HG02840 (cell line): ENCODE measurements around the gene BNC2.

Experiments
- ATAC-seq: cut with Tn5 transposase; IDR thresholded peaks from one replicate; pipeline ENCODE4 v1.9.1; 2021; ENCODE audit warnings: mild to moderate bottlenecking, moderate library complexity, moderate number of reproducible peaks; ENCODE audit not compliant: unreplicated experiment, low FRiP score

BNC2 gene

GRCh38 chr9:16642421-16643109 is 227.9 kb downstream of the BNC2 start:
- no peak for ATAC-seq

DNA sequence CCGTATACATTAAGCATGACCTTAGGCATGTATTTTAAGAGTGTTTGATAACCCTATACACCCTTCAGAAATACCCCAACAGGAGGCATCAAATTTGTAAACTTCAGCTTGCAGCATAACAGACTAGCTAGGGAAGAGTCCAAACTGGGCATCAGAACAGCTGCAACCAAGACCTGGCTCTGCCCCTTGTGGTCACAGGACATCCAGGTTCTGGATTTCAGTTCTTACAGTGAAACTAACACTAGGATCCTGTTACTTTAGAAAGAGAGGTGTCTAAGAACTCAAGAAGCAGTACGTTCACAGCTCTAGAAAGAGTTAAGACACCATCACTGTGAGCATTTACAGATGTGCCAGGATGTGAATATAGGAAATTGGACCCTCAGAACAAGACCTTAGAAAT is 229.8 kb downstream of the BNC2 start:
- ATAC-seq: no peak

- no peak for ATAC-seq
Observed at GRCh38 chr9:16639644-16640043, 230.8 kb downstream of the BNC2 start.

GRCh38 chr9:16637911-16638310 is 232.6 kb downstream of the BNC2 start:
- ATAC-seq: no peak

DNA sequence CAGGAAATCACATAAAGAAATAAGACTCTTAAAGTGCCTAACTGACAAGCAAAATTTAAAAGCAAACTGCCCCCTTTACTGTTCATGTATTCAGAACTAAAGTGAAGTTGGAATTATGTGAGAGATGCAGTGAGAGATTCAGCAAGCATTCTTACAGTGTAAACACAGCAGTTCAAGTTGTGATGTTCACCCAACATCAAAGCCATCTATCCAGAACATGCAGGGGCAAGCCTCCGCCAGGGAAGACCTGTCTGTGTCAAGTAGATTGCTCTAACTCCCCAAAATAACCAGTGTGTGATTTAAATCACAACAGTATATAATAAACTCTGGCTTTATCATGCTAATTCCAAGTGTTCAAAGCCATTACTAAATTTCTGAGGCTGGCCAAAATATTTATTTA is 233.3 kb downstream of the BNC2 start:
- no peak for ATAC-seq

DNA sequence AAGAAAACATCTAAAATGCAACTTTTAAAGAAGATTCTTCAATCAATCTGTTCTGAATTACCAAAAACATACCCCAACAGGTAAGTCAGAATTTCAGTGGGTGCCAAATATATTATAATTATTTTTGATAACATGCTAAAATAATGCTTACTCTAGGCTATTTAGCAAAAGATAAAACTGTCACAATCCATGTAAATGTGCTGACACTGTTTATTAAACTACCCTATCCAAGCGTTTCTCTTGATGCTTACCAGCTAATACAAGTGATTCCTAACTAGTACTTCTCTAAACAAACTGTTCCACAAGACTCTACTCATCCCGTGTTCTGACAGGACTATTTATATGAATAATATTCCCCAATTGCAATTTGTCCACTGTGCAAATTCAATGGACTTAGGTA is 236.7 kb downstream of the BNC2 start:
- ATAC-seq: no peak

DNA sequence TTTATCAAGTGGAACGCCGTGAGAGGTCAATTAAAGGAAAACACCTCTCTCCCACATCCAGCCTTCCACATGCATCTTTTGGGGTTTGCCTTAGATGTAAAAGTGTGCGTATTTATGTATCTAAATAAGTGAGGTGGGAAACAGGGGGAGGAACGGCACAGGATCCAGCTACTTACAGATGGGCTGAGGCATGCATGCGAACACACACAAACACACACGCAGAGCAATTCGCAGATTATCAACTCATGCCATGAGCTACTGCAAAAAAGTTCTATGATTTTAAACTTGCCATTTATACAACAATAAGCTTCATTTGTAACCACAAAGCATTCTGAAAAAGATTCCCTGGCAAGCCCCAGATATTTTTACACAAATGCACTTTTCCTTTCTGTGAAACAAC is 242.1 kb downstream of the BNC2 start:
- ATAC-seq: no peak

- ATAC-seq: no peak
Observed at GRCh38 chr9:16627967-16628366, 242.5 kb downstream of the BNC2 start.

DNA sequence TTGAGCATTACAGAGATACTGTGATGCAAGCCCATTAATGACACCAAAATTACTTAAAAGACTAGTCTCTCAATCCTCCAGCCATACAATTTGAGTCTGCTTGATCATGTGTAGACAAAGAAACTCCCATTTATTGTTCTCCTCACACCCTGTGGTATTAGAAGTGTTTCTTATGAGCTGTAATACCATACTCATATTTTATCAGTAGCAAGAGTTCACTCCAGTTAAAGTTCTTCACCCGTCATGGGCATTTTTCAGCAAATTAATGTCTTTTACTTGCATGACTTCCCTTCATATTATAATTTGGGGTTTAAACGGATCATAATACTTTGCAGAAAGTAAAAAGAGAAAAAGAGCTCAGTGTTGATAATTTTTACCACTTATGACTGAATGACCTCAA is 242.9 kb downstream of the BNC2 start:
- no peak for ATAC-seq

- no peak for ATAC-seq
Observed at GRCh38 chr9:16626577-16627130, 243.8 kb downstream of the BNC2 start.

DNA sequence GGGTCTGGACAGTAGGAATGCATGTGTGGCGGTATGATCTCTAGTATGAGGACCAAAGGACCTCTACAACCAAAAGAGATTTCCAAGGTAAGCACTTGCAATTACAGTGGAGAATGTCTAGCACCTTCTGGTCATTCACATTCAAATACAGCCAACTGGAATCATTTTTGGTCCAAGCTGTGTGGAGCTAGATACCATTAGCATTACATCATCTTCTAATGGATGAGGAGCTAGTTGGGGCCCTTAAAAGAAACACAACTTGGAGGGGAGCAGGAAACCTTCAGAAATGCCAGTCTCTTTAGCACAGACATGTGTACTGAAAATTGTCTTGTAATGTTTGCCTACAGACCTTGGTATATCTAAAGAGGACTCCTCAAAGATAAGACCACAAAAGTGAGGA is 244.7 kb downstream of the BNC2 start:
- ATAC-seq: no peak

DNA sequence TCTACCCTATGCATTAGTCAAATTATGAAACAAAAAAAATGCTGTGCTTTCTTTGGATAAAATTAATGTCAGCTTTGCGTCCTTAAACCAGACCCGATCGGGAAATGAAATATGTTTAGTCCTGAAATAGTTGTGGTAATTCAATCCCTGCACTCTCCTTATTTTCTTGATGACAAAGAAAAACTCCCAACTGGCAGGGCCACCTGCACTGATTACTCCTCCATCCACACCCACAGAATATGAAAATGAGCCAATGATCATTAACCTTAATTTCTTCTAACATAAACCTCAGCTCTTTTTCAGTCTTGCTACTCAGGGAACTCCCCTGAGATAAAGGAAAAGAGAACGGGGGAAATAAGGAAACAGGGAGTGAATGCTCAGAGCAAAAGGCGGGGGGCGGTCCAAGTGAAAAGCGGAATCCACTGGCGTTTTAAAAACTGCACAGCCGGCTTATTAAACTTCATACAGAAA is 245.3 kb downstream of the BNC2 start:
- no peak for ATAC-seq

DNA sequence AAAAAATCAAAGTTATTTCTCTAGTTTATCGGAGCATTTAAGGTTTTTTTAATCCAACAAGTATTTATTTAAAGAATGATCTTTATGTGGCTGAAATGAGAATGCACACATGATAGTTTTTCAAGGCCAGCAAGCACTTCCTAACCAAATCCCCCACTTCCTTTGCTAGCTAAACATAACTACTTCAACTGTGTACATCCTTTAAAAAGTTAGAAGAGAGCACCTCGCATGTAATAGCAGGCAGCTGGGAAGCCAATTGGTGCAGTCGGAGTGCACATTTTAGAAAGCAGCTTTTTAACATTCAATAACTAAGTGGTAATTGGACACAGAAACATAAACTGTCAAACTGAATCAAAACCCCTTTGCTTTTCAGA is 245.7 kb downstream of the BNC2 start:
- ATAC-seq: no peak

DNA sequence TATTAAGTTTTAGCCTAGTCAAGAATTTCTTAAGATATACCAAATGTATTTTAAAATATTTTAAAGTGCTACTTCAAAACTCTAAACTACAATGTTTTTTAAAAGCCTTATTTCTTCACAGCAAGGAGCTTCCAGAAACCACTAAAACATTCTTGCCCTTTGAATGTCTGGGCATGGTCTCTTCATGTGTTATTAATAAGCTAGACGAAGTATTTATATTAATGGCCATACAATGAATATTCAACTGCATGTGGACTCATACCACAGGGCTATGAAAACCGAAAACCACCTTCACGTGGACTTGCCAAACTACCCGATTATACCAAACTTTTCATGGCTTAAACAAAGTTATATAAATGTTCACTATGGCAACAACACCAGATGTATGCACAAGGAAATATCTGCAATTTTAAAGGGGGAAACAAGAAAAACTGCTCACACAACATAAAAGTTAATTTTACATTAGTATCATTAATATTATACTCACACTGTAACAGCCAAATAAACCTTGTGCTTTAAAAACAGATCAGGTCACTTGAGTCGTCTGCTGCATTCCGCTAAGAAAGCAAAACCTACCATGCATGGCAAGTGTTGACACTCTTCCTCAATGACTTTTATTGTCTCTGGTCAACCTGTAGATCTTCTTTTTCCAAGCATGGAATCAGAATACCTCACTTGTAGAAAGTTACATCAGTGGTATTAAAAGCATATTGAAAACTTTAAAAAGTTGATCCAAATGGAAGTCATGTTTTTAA is 246.3 kb downstream of the BNC2 start:
- no peak for ATAC-seq

GRCh38 chr9:16622541-16622940 is 247.9 kb downstream of the BNC2 start:
- ATAC-seq: no peak

DNA sequence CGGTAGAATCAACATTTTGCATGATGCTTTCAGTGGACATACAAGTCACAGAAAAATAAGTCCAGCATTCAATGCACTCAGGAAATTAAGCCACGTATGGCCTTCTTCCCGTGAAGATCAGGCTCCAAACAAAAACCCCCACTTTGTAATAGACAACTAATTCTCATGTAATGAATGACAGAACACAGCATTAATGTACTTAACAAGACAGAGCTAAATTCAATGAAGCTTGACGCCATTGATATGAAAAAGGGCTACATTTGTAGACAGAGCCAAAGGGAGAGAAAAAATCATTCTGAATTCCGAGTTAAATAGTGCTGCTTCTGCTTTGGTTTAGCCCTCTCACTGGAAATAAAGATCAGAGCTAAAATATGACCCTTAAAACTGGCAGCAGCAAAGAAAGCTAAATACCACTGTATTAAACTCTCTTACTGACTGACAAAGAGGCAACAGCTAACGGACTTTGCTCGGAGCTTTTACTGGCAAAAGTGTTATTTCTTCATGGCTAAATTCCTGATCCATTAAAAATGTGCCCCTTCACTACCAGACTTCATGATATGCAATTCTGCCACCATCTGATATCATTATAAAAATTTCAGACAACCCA is 250.5 kb downstream of the BNC2 start:
- no peak for ATAC-seq

DNA sequence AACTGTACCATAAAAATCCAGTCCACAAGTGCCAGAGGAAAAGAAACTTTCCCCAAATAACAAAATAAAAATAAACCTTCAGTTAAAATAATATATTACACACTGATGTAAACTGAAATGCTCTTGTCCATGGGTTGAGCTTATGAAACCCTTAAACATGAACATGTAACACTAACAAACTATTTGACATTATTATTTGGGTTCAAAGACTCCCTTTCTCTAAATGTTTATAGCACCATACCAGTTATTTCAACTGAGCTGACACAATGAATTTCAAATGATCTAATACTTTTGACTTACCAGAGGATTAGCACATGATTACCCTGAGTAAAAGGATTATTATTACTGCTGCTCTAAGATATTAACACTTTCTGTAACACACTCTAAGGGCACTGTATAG is 251.1 kb downstream of the BNC2 start:
- ATAC-seq: no peak

DNA sequence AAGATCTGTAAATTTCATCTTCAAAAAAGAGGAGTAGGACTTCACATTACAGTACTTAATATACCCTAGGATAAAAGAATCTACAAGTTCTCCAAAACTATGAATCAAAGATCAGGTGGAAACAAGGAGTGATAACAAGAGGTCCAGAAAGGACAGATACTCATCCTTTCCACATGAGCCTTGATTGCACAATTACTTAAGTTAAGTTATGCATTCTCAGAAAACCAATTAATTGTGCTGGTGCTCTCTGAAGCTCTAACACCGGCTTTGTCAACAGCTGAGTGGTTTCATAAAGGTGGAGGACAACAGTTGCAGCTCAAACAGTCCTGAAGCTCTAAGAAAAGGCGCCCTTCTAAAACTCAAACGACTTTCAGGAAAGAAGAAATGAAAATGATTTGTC is 251.9 kb downstream of the BNC2 start:
- no peak for ATAC-seq

DNA sequence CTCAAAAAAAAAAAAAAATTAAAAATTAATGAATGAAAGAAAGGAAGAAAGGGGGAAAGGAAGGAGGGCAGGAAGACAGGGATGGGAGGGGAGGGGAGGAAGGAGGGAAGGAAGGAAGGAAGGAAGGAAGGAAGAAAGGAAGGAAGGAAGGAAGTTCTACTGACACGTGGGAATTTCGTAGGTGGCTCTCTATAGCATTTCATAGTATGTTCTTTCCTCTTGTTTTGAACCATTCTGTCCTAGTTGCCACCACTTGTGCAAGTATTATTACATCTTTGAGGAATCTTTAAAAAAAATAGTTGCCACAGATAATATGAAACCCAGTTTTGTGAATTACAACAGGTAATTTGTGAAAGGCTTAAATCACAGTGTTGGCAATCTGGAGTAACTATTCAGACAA is 253.8 kb downstream of the BNC2 start:
- ATAC-seq: no peak

- no peak for ATAC-seq
Observed at GRCh38 chr9:16615451-16615850, 255.0 kb downstream of the BNC2 start.

GRCh38 chr9:16613605-16614004 is 256.9 kb downstream of the BNC2 start:
- no peak for ATAC-seq
